ENCODE data around the gene SCART1. TPM values are rescaled to one million over a fixed set of nuclear protein-coding genes. Genes with fewer than 3 reads are reported as not detected.
"Not testable (repeated sequence)": the region's sequence is repeated elsewhere in the genome, so short reads cannot be mapped to it uniquely, and the experiment has no call there.

The SCART1 gene
- total RNA-seq, 1 experiment from 2014 or later: 1.1 TPM

DNA sequence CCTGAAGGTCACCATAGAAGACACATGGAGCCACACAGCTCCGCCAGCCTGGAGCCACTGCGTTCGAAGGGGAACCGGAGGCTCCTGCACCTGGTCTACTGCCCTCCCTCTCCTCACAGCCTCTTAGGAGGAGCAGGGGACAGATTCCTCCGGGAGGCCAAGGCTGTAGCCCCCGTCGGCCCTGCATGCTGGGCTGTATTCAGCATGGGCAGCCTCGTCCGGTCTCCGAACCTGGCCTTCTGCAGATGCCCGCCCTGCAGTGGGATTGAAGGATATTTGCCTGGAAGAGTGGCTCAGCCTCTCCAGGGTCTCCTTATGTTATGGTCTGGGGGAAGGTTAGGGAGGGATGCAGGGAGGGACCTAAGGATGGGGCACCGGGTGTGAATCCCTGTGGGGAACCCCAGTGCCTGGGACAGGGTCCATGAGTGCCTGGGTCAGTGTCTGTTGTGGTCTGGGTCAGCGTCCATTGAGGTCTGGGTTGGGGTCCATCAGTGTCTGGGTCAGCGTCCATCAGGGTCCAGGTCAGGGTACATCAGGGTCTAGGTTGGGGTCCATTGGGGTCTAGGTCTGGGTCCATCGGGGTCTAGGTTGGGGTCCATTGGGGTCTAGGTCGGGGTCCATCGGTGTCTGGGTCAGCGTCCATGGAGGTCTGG is 13.0 kb upstream of the SCART1 start:
- DNase-seq (ENCODE audit: low spot score): no peak
- no peak for ATAC-seq
- H3K27me3 Mint-ChIP-seq (ENCODE audit: low read depth): peaks cover 21% of the 10 kb centered on the region
- no peak overlapping the region for H3K4me3 Mint-ChIP-seq
- H3K4me1 Mint-ChIP-seq: no peaks in the 10 kb centered on the region
- no peak overlapping the region for H3K27ac Mint-ChIP-seq
- H3K36me3 Mint-ChIP-seq: peaks cover 61% of the 10 kb centered on the region
- POLR2A ChIA-PET: no interaction called here
- CTCF ChIA-PET: no interaction called here
- TF ChIP-seq ESRRA (CRISPR knock-in tag; IDR thresholded peaks at IDR 0.05; ENCODE audit: borderline replicate concordance): no peak
- no peak for TF ChIP-seq NFATC4 (CRISPR knock-in tag; IDR thresholded peaks at IDR 0.05)
- no peak for TF ChIP-seq JAZF1 (CRISPR knock-in tag; IDR thresholded peaks at IDR 0.05)
- TF ChIP-seq, protein P1, sequence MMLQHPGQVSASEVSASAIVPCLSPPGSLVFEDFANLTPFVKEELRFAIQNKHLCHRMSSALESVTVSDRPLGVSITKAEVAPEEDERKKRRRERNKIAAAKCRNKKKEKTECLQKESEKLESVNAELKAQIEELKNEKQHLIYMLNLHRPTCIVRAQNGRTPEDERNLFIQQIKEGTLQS (CRISPR knock-in tag; conservative IDR thresholded peaks at IDR 0.05): no peak
- no peak for TF ChIP-seq GABPB1 (CRISPR knock-in tag; IDR thresholded peaks at IDR 0.05)
- TF ChIP-seq, protein P2, sequence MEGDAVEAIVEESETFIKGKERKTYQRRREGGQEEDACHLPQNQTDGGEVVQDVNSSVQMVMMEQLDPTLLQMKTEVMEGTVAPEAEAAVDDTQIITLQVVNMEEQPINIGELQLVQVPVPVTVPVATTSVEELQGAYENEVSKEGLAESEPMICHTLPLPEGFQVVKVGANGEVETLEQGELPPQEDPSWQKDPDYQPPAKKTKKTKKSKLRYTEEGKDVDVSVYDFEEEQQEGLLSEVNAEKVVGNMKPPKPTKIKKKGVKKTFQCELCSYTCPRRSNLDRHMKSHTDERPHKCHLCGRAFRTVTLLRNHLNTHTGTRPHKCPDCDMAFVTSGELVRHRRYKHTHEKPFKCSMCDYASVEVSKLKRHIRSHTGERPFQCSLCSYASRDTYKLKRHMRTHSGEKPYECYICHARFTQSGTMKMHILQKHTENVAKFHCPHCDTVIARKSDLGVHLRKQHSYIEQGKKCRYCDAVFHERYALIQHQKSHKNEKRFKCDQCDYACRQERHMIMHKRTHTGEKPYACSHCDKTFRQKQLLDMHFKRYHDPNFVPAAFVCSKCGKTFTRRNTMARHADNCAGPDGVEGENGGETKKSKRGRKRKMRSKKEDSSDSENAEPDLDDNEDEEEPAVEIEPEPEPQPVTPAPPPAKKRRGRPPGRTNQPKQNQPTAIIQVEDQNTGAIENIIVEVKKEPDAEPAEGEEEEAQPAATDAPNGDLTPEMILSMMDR (IDR thresholded peaks at IDR 0.05): no peak
- no peak for TF ChIP-seq ZNF263 (CRISPR knock-in tag; IDR thresholded peaks at IDR 0.05; ENCODE audit: low read depth)
- no peak for TF ChIP-seq HMGA2 (CRISPR knock-in tag; IDR thresholded peaks at IDR 0.05)
- no peak for TF ChIP-seq ELF4 (CRISPR knock-in tag; IDR thresholded peaks at IDR 0.05; ENCODE audit: low read depth)
- TF ChIP-seq, protein P3, sequence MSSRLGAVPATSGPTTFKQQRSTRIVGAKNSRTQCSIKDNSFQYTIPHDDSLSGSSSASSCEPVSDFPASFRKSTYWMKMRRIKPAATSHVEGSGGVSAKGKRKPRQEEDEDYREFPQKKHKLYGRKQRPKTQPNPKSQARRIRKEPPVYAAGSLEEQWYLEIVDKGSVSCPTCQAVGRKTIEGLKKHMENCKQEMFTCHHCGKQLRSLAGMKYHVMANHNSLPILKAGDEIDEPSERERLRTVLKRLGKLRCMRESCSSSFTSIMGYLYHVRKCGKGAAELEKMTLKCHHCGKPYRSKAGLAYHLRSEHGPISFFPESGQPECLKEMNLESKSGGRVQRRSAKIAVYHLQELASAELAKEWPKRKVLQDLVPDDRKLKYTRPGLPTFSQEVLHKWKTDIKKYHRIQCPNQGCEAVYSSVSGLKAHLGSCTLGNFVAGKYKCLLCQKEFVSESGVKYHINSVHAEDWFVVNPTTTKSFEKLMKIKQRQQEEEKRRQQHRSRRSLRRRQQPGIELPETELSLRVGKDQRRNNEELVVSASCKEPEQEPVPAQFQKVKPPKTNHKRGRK (CRISPR knock-in tag; IDR thresholded peaks at IDR 0.05; ENCODE audit: borderline replicate concordance): no peak
- TF ChIP-seq, protein P4, sequence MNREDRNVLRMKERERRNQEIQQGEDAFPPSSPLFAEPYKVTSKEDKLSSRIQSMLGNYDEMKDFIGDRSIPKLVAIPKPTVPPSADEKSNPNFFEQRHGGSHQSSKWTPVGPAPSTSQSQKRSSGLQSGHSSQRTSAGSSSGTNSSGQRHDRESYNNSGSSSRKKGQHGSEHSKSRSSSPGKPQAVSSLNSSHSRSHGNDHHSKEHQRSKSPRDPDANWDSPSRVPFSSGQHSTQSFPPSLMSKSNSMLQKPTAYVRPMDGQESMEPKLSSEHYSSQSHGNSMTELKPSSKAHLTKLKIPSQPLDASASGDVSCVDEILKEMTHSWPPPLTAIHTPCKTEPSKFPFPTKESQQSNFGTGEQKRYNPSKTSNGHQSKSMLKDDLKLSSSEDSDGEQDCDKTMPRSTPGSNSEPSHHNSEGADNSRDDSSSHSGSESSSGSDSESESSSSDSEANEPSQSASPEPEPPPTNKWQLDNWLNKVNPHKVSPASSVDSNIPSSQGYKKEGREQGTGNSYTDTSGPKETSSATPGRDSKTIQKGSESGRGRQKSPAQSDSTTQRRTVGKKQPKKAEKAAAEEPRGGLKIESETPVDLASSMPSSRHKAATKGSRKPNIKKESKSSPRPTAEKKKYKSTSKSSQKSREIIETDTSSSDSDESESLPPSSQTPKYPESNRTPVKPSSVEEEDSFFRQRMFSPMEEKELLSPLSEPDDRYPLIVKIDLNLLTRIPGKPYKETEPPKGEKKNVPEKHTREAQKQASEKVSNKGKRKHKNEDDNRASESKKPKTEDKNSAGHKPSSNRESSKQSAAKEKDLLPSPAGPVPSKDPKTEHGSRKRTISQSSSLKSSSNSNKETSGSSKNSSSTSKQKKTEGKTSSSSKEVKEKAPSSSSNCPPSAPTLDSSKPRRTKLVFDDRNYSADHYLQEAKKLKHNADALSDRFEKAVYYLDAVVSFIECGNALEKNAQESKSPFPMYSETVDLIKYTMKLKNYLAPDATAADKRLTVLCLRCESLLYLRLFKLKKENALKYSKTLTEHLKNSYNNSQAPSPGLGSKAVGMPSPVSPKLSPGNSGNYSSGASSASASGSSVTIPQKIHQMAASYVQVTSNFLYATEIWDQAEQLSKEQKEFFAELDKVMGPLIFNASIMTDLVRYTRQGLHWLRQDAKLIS (CRISPR knock-in tag; IDR thresholded peaks at IDR 0.05; ENCODE audit: borderline replicate concordance): no peak
- H3K9me3 Mint-ChIP-seq: peaks cover 68% of the 10 kb centered on the region

DNA sequence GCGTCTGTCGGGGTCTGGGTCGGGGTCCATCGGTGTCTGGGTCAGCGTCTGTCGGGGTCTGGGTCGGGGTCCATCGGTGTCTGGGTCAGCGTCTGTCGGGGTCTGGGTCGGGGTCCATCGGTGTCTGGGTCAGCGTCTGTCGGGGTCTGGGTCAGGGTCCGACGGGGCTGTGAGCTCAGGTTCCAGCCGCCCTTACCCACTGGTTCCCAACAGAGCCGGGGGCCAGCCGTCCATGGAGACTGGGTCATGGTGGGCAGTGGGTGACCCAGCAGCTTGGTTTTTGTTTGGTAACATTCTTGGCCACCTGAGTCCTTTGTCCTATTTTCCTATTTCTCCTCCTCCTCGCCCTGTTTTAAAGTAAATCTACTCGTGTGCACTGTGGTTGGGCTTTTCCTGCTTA is 12.4 kb upstream of the SCART1 start:
- H3K27ac Mint-ChIP-seq; H3K4me1 Mint-ChIP-seq; ATAC-seq; H3K4me3 Mint-ChIP-seq; CTCF ChIA-PET; DNase-seq (ENCODE audit: low spot score); POLR2A ChIA-PET: not testable (repeated sequence)
- Mint-ChIP-seq H3K36me3 (peaks cover 60% of the 10 kb centered on the region), H3K27me3 (ENCODE audit: low read depth) (peaks cover 21% of the 10 kb centered on the region), H3K9me3 (peaks cover 67% of the 10 kb centered on the region)

DNA sequence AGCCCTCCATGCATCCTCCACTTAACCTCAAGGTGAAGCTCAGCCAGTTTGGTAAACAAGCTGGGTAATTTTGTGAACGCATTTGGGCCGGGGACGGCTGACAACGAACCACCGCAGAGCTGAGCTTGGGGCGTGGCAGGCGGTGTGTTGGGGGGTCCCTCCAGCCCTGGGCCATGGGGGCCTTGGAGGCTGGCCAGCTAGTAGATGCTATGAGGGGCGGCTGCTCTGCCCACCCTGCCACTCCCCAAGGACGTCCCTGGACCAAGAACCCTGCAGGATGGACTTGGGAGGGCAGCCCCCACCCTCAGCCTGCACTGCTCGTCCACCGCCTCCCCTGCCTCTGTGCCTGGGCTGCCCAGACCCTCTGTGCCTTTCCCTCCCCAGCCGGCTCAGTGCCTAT is 12.0 kb upstream of the SCART1 start:
- Mint-ChIP-seq H3K36me3 (peaks cover 59% of the 10 kb centered on the region), H3K4me1 (no peaks in the 10 kb centered on the region), H3K4me3 (no peak overlapping the region), H3K9me3 (peaks cover 66% of the 10 kb centered on the region), H3K27me3 (ENCODE audit: low read depth) (peaks cover 24% of the 10 kb centered on the region), H3K27ac (no peak overlapping the region)
- no peak for ATAC-seq
- ChIA-PET POLR2A (no interaction called here), CTCF (no interaction called here)
- DNase-seq (ENCODE audit: low spot score): no peak
- TF ChIP-seq NFYB (CRISPR knock-in tag; conservative IDR thresholded peaks at IDR 0.05; ENCODE audit: low read depth) (no peak), GRHL2 (CRISPR knock-in tag; IDR thresholded peaks at IDR 0.05; ENCODE audit: insufficient replicate concordance, severe bottlenecking) (no peak), GABPB1 (CRISPR knock-in tag; IDR thresholded peaks at IDR 0.05) (no peak), NFE2L1 (CRISPR knock-in tag; IDR thresholded peaks at IDR 0.05) (no peak), ZNF232 (CRISPR knock-in tag; IDR thresholded peaks at IDR 0.05) (no peak), NFATC4 (CRISPR knock-in tag; IDR thresholded peaks at IDR 0.05) (no peak), ZNF396 (CRISPR knock-in tag; IDR thresholded peaks at IDR 0.05; ENCODE audit: borderline replicate concordance) (no peak), ZNF416 (CRISPR knock-in tag; IDR thresholded peaks at IDR 0.05) (no peak)
- TF ChIP-seq, protein P5, sequence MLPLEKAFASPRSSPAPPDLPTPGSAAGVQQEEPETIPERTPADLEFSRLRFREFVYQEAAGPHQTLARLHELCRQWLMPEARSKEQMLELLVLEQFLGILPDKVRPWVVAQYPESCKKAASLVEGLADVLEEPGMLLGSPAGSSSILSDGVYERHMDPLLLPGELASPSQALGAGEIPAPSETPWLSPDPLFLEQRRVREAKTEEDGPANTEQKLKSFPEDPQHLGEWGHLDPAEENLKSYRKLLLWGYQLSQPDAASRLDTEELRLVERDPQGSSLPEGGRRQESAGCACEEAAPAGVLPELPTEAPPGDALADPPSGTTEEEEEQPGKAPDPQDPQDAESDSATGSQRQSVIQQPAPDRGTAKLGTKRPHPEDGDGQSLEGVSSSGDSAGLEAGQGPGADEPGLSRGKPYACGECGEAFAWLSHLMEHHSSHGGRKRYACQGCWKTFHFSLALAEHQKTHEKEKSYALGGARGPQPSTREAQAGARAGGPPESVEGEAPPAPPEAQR (CRISPR knock-in tag; IDR thresholded peaks at IDR 0.05): no peak
- TF ChIP-seq, protein P6, sequence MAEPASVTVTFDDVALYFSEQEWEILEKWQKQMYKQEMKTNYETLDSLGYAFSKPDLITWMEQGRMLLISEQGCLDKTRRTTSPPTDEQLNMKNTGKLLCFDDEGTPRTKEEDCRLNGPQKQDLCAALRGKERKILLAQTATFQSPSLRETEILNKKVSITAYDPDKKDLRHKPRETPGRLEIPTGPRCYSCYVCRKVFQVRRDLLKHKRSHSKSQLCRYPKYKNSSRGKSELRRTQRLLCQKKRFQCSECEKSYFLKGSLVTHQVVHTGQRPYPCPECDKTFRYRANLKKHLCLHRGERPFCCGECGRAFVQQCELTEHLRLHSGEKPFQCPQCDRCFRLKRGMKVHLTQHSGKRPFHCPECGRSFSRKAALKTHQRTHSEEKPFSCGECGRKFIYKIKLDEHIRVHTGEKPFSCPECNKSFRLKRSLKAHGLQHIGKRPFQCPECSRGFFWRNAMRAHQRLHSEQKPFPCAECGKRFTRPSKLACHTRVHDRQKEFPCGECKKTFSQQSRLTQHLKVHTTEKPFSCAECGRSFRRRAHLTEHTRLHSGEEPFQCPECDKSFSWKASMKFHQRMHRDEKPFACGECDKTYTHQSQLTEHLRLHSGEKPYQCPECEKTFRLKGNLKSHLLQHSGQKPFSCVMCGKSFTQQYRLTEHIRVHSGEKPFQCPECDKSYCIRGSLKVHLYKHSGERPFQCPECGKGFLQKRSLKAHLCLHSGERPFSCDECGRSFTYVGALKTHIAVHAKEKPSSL (CRISPR knock-in tag; conservative IDR thresholded peaks at IDR 0.05): no peak
- TF ChIP-seq, protein P7, sequence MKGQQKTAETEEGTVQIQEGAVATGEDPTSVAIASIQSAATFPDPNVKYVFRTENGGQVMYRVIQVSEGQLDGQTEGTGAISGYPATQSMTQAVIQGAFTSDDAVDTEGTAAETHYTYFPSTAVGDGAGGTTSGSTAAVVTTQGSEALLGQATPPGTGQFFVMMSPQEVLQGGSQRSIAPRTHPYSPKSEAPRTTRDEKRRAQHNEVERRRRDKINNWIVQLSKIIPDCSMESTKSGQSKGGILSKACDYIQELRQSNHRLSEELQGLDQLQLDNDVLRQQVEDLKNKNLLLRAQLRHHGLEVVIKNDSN (CRISPR knock-in tag; IDR thresholded peaks at IDR 0.05): no peak
